GM21737 (cell line): ENCODE data around the gene AP3S2.
"Not testable (repeated sequence)": the region's sequence is repeated elsewhere in the genome, so short reads cannot be mapped to it uniquely, and the experiment has no call there.

ENCODE experiments used
- ATAC-seq: cut with Tn5 transposase; IDR thresholded peaks from one replicate; pipeline ENCODE4 v1.9.1; 2021; ENCODE audit warnings: mild to moderate bottlenecking, moderate library complexity; ENCODE audit not compliant: unreplicated experiment

Gene AP3S2

DNA sequence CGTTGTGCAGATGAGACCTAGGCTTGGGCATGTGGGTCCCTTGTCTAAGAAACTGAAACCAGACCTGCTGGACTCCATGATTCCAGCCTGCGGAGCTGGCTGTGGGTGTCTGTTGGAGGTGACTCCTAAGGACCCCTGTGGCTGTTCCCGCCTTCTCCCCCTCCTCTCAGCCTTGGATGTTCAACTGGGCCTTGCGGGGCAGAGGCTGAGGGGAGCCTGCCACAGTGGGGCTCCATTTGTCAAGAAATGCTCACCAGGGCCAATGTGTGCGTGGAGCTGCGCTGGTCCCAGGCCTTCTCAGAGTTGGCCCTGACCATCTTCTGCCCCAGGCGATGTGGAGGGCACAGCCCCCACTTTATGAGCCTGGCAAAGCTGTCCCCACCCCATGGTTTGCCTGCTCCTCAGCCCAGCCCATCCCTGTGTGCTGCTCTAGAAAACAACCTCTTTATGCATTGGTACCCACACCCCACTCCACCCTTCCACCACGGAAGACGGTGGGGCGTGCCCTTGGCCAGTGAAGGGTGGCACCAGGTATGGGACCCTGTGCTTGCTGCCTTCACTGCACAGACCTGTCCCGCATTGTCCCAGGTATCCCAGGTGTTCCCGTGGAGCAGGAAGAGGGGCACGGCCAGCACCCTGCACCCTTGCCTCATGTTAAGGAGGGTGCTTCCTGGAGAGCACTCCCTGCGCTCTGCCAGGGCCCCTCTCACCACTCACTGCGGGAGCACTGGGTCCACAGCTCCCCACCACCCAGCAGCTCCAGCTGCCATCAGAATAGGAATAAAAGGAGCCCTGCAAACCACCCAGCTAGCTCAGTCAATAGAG, 109.7 kb downstream of the AP3S2 start:
- ATAC-seq = no peak

DNA sequence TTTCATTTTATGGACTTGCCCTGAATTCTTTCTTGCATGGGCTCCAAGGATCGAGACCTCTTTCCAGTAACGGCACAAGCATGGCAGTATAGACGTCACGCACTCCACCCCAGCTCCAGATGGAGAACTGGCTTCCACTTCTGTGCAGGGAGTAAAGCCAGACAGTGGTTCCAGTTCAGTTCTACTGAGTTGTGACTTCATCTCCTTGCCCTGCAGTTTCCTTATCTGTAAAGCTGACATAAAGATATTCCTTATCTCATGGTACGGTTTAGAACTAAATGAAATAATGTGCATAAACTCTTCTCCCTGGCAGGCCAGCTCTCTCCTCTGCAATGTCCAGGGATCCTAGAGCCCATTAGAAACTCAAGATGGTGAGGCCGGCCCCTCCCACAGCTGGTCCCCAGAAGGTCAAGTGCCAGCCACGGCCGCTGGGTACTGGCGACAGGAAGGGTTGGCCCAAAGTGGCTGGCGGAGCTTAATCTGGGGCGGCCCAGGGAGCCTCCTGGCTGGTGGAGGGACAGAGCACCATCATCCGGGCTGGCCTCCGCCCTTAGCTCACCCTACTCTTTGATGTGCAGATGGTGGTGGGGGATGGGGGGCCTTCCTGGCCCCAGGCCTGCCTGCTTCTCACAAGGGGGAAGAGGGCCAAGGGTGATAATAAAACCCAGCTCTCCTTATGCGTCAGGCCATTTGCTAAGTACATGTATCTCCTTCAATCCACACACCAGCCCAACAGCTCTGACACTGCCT, 110.5 kb downstream of the AP3S2 start:
- no peak for ATAC-seq

GRCh38 chr15:89782619-89782950, 111.2 kb downstream of the AP3S2 start:
- ATAC-seq = not testable (repeated sequence)

DNA sequence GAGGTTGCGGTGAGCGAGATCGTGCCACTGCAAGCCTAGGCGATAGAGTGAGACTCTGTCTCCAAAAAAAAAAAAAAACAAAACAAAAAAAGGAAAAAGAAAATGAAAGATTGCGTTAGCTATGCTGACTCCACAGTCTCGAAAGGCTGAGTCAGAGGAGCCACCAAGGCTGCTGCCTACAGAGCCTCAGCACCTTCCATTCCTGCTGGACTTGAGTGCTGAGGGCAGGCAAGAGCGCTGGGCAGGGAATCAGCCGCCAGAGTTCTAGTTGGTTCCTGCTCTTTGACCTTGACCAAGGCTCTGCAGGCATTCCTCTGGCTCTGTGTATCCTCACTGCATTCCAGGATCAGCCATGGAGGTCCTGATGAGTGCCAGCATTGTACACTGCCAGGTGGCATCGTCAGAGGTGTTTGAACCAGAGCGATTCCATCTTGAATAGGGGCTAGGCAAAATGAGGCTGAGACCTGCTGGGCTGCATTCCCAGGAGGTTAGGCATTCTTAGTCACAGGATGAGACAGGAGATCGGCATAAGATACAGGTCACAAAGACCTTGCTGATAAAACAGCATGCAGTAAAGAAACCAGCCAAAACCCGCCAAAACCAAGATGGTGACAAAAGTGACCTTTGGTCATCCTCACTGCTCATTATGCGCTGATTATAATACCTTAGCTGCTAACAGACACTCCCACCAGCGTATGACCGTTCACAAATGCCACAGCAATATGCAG, 111.7 kb downstream of the AP3S2 start:
- no peak for ATAC-seq

- ATAC-seq = no peak
Observed at GRCh38 chr15:89781055-89781454, 112.7 kb downstream of the AP3S2 start.

- no peak for ATAC-seq
Observed at GRCh38 chr15:89780601-89781000, 113.2 kb downstream of the AP3S2 start.
